ENCODE results near the gene MRPL28. TPM values are rescaled to one million over a fixed set of nuclear protein-coding genes. Genes with fewer than 3 reads are reported as not detected.

MRPL28 gene
- total and polyA plus RNA-seq, 2 donors (not counting 3 experiments of a cell fraction or from before 2014, with no cell fraction given): 104 to 180 TPM

DNA sequence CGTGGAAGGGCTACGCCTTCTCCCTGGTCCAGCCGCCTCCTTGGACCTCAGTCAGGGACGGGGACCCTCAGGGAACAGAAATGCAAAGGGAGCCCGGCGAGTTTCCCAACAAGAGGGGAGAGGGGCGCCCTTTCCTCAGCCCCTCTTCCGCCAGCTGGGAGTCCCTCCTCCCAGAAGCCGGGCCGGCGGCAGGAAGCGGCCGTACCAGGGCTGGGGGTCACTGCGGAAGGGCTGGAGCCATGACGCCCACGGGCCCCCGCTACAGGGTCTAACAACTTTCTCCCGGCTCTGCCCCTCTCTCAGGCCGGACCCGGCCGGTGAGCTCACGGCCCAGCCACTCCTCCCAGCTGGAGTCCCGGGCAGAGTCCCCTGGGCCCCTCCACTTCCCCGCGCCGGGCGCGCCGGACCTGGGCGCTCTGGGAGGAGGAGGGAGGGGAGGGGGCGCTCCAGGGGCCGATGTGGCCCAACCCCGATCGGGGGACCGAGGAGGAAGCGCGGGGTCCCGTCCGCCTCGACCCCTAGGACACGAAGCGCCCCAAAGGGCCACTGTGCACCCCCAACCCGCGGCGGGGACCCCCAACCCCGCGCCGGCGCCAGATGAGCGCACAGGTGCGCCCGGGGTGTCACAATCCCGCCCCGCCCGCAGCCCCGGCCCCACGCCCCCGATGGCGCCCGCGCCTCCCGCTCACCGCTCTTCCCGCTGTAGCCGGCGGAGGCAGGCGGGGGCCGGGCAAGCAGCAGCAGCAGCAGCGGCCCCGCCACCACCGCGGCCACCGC lies 10.9 kb upstream of the MRPL28 start:
- Histone ChIP-seq H3K9ac (replicated peaks; ENCODE audit: extremely low read depth, insufficient read depth, low read length) (peak overlapping the region; percentile 64), H2AFZ (ENCODE audit: low read depth, low read length) (peak overlapping the region; percentile 45), H4K20me1 (replicated peaks; ENCODE audit: control insufficient read depth, extremely low read depth, insufficient read depth, low read length) (no peaks in the 10 kb centered on the region), H3K4me2 (ENCODE audit: insufficient read depth, low read length) (peak overlapping the region; percentile 47), H3K36me3 (ENCODE audit: control insufficient read depth in 2 of 2, extremely low read depth in 1 of 2, insufficient read depth in 2 of 2, low read length in 2 of 2) (peaks cover 0 to 16% of the 10 kb centered on the region in 2 experiments), H3K4me3 (replicated peaks in 1 of 3; ENCODE audit: insufficient read depth in 1 of 3, low read depth in 1 of 3, low read length in 3 of 3) (peak overlapping the region; percentile 60 to 93 (median 83)), H3K4me1 (ENCODE audit: control insufficient read depth, extremely low read depth, insufficient read depth, low read length) (peaks cover 20% of the 10 kb centered on the region), H3K9me1 (replicated peaks; ENCODE audit: control insufficient read depth, extremely low read depth, insufficient read depth, low read length) (no peaks in the 10 kb centered on the region), H3K27ac (ENCODE audit: insufficient read depth, low read depth, low read length) (no peak overlapping the region), H3K79me2 (ENCODE audit: control insufficient read depth, insufficient read depth, low read length) (peaks cover 26% of the 10 kb centered on the region), H3K27me3 (ENCODE audit: control insufficient read depth in 2 of 2, insufficient read depth in 2 of 2, low read length in 2 of 2) (no peaks in the 10 kb centered on the region), H3K9me3 (replicated peaks; ENCODE audit: control insufficient read depth, insufficient read depth, low read length) (no peaks in the 10 kb centered on the region)
- TF ChIP-seq POLR2A (IDR thresholded peaks at IDR 0.05; ENCODE audit: low read depth, low read length) (no peak), JUN (IDR thresholded peaks at IDR 0.05; ENCODE audit: borderline replicate concordance, insufficient read depth, insufficient read length, low read depth) (no peak), CTCF (IDR thresholded peaks at IDR 0.05; ENCODE audit: extremely low read depth in 1 of 2, insufficient read depth in 1 of 2, low read depth in 1 of 2, low read length in 2 of 2) (no peak), EZH2 (IDR thresholded peaks at IDR 0.05; ENCODE audit: borderline replicate concordance, low read depth, low read length, severe bottlenecking) (no peak), FOS (IDR thresholded peaks at IDR 0.05; ENCODE audit: borderline replicate concordance, insufficient read depth, low read length) (no peak), GATA2 (IDR thresholded peaks at IDR 0.05; ENCODE audit: insufficient read depth, insufficient read length, low read depth, low read length) (no peak), MAX (IDR thresholded peaks at IDR 0.05; ENCODE audit: insufficient read depth, insufficient read length) (no peak), POLR2AphosphoS5 (IDR thresholded peaks at IDR 0.05; ENCODE audit: insufficient read depth, low read depth, low read length) (no peak), MYC (IDR thresholded peaks at IDR 0.05; ENCODE audit: low read depth, low read length) (no peak)
- ChIA-PET CTCF (interaction anchor here (1.9 to 2.5 kb wide), 3 partner anchors 17 to 107 kb away, joined by 4 to 8 read pairs (median 7); no protein-coding TSS in a partner anchor), POLR2A (no interaction called here)
- dilution Hi-C loops (cut with MboI; ENCODE audit: extremely low pct_ligation_motif_present, low sequenced_read_pairs) (no loop called here), intact Hi-C loops (cut with micrococcal nuclease) (loop anchor here (1.0 kb wide), 1 partner anchor 11 kb away; the partner anchor contains the start of gene MRPL28)
- TSS peak; percentile 14 for BruUV-seq (replicated peaks)
- peak; percentile 63 for FAIRE-seq
- DNase-seq (ENCODE audit: low read depth, low spot score): no peak

All from endothelial cell of umbilical vein (primary cell).